GM10847 (cell line): ENCODE data around the gene GRID1.

Experiments used
- POLR2A ChIP-seq: IDR thresholded peaks from 2 replicates; pipeline ENCODE4 v1.6.1; 2011; ENCODE audit not compliant: insufficient read length; ENCODE audit errors: extremely low read depth

GRID1 gene

DNA sequence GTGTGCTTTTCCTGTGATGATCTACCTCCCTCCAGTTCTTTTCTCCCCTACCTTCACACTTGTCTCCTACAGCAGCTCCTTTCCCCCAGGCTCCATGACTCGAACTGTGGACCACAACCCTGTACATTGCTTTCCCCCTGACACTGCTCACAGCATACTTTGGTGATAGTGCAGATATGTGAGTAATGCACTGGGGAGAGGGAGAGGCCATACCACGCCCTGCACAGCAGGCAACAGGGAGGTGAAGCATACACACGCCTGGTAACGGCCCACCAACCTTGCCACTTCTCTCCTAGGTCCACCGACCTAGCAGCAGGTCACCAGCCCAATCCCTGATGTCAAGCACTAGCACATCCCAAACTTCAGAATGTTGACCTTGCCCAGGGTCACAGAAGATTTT, 238.2 kb downstream of the GRID1 start:
- TF ChIP-seq POLR2A: no peak

DNA sequence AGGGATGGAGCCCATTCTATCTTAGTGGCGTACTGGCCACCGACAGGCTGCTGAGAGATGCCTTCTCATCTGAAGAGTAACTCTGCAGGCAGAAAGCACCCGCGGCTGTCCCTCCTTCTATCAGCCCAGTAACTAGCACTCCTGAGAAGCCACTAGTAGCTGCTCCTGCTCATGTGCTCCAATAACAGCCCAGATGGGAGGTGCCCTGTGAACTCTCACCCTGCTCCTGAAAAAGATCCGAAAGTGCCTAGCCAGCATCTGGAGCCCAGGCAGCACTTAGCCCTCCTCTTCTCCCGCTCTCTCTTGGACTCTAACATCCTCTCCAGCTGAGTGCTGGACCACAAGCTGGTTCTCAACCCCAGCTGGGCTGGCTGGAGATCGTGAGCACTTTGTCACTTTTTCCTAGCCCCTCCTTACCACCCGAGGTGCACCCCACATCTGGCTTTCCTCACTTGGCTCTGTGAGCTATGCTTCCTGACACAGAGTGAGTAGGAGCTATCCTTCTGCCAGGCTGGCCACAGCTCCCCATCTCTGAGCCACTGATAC, 239.2 kb downstream of the GRID1 start:
- no peak for TF ChIP-seq POLR2A

DNA sequence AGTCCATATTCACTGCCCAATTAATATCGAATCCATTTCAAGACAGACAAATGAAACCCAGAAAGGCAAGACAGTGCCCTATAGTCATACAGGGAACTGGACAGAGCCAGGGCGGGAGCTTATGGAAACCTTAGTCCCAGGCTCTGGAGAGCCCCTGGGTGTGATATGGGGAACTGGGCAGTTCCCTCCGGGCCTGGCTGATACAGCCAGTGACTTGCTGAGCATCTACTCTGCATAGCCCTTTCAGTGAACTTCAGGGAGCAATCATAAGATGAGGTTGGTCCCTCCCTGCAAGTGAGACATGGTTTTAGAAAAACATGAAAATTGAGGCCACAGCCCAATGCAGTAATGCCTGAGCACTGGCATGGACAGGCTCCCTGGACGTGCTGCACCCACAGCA, 241.9 kb downstream of the GRID1 start:
- no peak for TF ChIP-seq POLR2A

DNA sequence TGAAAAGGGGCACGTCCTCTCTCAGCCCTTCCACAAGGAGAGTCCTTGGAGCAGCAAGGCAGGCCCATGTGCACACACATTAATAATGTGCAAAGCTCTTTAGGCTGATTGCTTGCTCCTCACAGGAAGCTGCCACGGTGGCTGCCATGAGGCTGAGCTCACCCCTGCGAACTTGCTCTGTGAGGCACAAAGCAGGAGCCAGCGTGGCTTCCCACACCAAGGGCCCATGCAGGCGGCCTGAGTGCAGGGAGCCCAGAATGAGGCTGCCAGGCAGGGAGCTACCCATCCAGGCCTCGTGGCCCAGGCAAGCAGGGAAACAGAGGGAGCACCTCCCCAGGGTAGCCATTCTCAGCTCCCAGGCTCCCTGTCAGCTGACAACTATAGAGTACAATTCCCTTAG, 242.9 kb downstream of the GRID1 start:
- no peak for TF ChIP-seq POLR2A

DNA sequence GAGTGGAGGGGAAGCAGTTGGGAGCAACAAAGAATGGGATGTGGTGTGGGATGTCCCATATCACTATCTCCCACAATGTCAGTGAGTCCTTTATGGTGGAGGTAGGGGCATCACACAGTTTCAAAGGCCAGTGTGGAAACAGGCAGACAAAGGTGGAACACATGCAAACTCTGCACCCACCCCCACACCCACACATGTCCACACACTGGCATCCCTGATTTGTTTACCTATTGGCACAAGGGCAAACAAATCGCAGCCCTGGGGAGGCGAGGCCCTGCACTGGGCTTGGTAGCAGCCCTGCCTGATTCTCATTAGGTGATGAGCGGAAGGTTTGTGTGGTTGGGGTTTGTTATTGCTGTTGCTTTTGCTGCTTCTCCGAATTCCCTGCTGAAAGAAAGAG, 243.3 kb downstream of the GRID1 start:
- no peak for TF ChIP-seq POLR2A

DNA sequence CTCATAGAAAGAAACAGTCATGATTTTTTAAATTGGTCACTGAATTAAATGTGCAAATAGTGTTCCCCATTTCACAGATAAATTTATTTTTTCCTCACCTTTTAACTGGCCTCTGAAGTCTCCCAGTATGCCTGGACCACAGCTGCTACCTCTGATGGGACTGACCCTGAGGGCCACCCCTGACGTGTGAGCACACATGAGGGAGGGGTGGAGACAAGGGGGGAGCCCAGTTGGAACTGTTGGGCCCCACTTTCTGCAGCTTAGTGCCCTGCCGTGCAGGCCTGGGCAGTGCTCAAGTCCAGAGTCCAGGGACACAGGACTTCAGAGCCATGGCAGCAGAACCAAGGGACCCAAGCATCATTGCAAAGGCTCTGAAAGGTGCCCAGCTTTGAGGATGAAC, 243.9 kb downstream of the GRID1 start:
- no peak for TF ChIP-seq POLR2A

DNA sequence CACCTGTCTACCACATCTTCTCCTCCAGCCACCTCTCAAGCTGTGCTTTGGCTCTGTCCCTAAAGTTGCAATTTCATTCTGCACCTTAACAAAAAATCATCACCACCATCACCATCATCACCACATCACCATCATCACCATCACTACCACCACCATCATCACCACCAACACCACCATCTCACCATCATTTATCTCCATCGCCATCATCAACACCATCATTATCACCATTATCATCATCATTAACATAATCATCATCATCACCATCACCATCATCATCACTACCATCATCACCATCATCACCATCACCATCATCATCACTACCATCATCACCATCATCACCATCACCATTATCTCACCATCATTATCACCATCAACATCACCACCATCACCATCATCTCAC, 245.4 kb downstream of the GRID1 start:
- no peak for TF ChIP-seq POLR2A

DNA sequence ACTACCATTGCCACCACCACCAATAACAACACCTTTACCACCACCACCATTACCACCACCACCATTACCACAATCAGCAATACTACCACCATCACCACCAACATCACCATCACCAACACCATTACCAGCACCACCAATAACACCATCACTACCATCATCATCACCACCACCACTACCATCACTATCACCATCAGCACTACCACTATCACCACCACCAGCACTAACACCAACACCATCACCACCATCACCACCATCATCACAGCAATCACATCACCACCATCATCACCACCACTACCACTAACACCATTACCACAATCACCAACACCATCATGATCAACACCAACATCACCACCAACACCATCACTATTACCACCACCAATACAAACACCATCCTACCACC, 249.5 kb downstream of the GRID1 start:
- no peak for TF ChIP-seq POLR2A

DNA sequence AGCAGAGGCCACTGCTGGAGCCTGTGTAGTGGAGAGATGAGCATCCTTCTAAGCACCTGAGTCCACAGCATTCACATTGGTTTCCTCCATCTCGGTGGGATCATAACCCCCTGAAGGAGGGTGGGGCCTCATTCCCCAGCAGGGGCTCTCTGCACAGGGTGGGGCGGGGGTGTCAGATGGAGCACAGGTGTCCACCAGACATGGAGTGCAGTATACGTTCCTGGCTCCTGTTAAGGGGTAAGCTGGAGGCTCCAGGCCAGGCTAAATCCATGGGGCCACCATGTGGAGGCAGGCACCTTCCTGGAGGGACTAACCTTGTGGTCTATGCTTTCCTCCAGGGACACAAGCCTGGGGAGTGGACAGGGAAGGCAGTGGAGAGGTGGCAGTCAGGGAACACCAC, 252.6 kb downstream of the GRID1 start:
- no peak for TF ChIP-seq POLR2A

DNA sequence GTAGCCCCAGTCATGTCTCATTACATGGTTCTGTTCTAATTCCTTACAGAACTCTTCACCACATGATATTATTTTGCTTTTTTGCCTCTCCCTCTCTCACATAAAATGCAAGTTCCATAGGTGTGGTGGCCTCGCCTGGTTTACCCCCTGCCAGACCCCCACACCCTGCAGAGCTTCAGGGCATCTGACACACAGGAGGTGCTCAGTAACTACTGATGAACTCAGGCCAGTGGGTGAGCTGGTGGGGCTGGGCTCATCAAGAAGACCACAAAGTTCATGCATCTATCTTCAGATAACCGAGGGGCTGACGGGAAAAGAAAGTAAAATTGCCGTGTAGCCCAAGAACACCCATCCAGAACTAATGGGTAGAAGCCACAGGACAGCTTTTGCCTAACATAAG, 253.1 kb downstream of the GRID1 start:
- TF ChIP-seq POLR2A: no peak

DNA sequence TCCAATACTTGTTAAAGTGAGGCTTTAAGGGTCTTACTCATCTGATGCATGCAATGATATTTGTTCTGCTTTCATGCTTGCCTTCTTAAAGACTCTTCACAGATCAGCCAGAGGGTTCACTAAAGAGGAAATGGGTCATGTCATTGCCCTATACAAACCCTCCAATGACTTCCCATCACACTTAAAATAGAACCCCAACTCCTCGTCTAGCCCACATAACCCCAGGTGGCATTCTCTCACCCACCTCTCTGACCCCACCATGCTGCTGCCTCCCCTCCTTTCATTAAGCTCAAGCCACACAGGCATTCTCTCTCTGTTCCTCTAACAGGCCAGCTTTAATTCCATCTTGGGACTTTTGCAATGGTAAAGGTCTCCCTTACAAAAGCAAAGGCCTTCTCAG, 253.6 kb downstream of the GRID1 start:
- no peak for TF ChIP-seq POLR2A

DNA sequence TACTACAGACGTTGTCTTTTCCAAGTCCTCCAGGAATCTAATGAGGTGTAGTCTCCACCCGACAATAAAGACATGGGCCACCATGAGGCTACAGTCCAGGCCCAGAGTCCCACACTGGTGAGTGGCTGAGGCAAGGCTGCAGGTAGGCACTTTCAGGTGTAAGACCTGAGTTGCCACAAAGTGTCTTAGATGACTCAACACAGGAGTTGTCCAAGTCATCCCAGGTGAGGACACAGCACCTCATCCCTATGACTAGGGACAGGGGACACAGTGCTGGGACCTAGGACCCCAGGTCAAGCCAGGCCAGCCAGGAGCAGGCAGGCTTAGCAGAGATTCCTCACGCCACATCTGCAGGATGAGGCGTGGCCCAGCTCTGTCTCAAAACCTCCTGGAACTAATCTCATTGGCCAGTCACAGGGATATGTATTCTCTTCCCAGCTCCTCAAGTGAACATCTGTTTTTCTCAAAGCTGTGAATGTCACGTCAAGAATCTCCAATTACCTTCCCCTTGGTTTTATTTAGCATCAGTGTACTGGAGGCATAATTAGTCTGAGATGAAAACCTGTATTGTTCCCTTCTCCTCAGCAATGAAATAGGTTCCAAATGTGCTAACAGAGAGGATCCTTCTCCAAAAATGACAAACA, 254.6 kb downstream of the GRID1 start:
- no peak for TF ChIP-seq POLR2A

DNA sequence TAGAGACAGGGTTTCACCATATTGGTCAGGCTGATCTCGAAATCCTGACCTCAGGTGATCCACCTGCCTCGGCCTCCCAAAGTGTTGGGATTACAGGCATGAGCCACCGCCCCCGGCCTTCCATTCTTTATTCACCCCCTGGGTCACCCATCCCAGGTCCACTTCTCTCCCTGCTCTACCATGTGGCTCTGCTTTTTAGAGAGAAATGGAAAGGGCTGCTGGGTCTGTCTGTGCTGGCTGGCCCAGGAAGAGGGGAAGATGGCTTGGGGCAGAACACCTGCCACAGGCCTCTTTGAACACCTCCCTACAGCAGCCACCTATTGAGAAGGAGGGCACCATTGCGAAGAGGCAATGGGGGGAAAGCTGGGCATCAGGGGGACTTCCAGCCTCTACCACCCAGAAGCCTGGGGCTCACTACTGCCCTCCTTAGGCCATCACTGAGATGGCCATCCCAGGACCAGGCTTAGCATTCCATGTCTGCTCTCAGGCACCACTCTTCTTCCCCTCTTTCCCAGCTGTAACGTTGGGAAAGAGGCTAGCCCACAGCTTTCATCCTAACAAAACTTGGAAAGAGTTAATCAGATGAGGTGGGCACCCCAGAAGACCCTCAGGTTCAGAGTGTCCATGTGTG, 256.3 kb downstream of the GRID1 start:
- no peak for TF ChIP-seq POLR2A

DNA sequence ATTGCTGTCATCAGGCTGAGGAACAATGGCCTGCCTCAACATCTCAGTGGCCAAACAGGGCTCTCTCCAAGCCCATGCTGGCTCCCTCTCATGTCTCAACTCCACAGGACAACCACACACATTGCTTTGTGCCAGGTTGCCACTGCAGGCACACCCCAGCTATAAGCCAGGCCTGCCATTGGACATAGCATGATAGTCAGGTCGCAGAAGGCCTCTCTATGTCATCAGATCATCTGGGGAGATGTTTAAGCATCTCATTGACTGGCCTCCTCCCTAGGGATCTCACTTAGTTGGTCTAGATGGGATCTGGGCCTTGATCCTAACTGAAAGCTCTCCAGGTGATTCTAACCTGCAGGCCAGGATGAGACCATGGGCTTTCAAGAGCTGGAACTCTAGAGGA, 257.2 kb downstream of the GRID1 start:
- TF ChIP-seq POLR2A: no peak

DNA sequence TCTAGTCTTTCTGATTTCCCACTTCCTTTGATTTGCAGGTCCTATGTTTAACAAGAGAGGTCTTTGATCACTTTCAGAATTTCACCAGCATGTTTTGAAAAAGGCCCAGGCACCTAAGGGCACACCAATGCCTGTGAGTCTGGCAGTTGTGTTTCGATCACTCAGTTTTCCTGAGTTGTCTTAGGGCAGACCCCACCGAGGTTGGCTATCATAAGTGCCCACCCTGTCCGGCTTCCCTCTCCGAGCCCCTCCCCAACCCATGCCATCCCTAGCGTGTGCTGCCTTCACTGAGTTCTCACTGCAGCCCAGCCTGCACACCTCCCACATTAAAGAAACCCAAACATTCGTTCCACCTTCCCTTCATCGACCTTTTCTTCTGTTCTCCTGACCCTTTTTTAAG, 257.9 kb downstream of the GRID1 start:
- TF ChIP-seq POLR2A: no peak

DNA sequence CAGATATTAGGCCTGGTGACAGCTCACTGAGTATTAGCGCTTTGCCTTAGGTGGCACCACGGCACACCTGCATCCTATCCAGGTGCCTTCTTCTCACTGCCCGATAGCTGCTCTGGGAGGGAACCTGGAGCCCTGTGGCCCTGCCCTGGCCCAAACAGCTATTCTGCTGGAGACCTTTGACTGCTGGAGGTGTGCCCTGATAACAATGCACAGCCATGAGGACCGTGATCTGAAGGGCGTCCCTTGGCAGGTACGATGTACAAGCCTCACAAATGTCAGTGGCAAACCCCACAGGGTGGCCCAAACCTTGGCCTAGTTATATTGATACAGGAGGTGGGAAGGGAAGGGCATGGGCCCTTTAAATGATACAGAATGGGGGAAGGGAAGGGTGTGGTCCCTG, 259.5 kb downstream of the GRID1 start:
- TF ChIP-seq POLR2A: no peak

DNA sequence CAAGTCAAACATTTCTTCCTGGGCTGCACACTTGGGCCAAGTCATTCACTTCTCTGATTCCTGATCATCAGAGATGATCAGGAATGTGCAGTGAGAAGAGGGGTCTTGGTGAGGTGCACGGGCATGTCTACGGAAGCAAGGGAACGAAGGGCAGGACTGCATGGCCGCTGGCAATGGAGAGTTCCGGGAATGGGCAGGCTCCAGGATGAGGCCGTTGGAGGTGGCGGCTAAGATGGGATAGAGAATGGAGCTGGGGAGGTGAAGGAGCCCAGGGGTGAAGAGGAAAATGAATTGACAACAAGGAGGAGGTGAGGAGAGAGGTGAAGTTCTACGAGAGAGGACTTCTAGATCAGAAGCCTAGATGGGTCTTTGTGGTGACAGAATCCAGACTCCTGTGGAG, 260.0 kb downstream of the GRID1 start:
- no peak for TF ChIP-seq POLR2A
